OCI-LY7 (cell line): Measurements from ENCODE around the gene AKR7A2. TPM values are rescaled to one million over a fixed set of nuclear protein-coding genes. Genes with fewer than 3 reads are reported as not detected.

Experiments
- BruUV-seq: library from RNA; stranded (reverse); fragments of 400-500 nt; replicated peaks from 2 replicates; lab custom pipeline; 2021; lab: Mats Ljungman, UMichigan
- CTCF ChIA-PET: fragments of 300-600 bp; sonication (Branson Sonifier 250); formaldehyde crosslinking; loops from one replicate; lab custom pipeline; 2022; ENCODE audit warnings: antibody characterized with exemption; ENCODE audit not compliant: unreplicated experiment; lab: Charles Lee
- POLR2A ChIA-PET: fragments of 300-600 bp; sonication (Branson Sonifier 250); formaldehyde crosslinking; loops from one replicate; lab custom pipeline; 2022; ENCODE audit warnings: antibody characterized with exemption; lab: Charles Lee
- DNase-seq: peaks from one replicate; pipeline ENCODE4 v3.0.0-alpha.2; 2015; ENCODE audit warnings: low spot score
- H2AFZ ChIP-seq: fragments of 200-600 bp; sonication (generic), shearing (Covaris generic); 2 replicates; pipeline ENCODE4 v1.6.1; 2014; ENCODE audit warnings: mild to moderate bottlenecking, antibody characterized with exemption, low read length, moderate library complexity
- H3K27ac ChIP-seq: fragments of 200-600 bp; sonication (generic); 2 replicates; pipeline ENCODE4 v1.5.1; 2014; ENCODE audit warnings: mixed run types, low read depth, mild to moderate bottlenecking, moderate library complexity, low read length, inconsistent platforms; ENCODE audit not compliant: poor library complexity, severe bottlenecking
- H3K36me3 ChIP-seq: fragments of 200-600 bp; sonication (generic); 2 replicates; pipeline ENCODE4 v1.6.1; 2014; ENCODE audit warnings: mild to moderate bottlenecking, antibody characterized with exemption, low read length, moderate library complexity, mixed read lengths; ENCODE audit not compliant: insufficient read depth
- H3K4me1 ChIP-seq: fragments of 200-600 bp; sonication (generic); 2 replicates; pipeline ENCODE4 v1.5.1; 2014; ENCODE audit warnings: mild to moderate bottlenecking, low read length; ENCODE audit not compliant: insufficient read depth, poor library complexity, severe bottlenecking
- H3K4me2 ChIP-seq: fragments of 200-600 bp; sonication (generic); 2 replicates; pipeline ENCODE4 v1.6.1; 2014; ENCODE audit warnings: mild to moderate bottlenecking, low read length
- H3K4me3 ChIP-seq: fragments of 200-600 bp; sonication (generic); 2 replicates; pipeline ENCODE4 v1.5.1; 2014; ENCODE audit warnings: mild to moderate bottlenecking, low read depth, low read length; ENCODE audit not compliant: poor library complexity, severe bottlenecking
- H3K79me2 ChIP-seq: fragments of 200-600 bp; sonication (generic); 2 replicates; pipeline ENCODE4 v1.6.1; 2016; ENCODE audit warnings: low read depth, mild to moderate bottlenecking, low read length, moderate library complexity, mixed read lengths; ENCODE audit not compliant: insufficient read depth
- H3K9me2 ChIP-seq: fragments of 200-600 bp; sonication (generic); 2 replicates; pipeline ENCODE4 v1.6.1; 2016; ENCODE audit warnings: mild to moderate bottlenecking, low read length, mixed read lengths; ENCODE audit not compliant: insufficient read depth
- H3K9me3 ChIP-seq: fragments of 200-600 bp; sonication (generic); 2 replicates; pipeline ENCODE4 v1.6.1; 2014; ENCODE audit warnings: mild to moderate bottlenecking, mixed run types, low read length, mixed read lengths
- H4K20me1 ChIP-seq: fragments of 200-600 bp; sonication (generic); 2 replicates; pipeline ENCODE4 v1.6.1; 2014; ENCODE audit warnings: mild to moderate bottlenecking, antibody characterized with exemption, low read length, moderate library complexity, mixed read lengths; ENCODE audit not compliant: insufficient read depth
- EZH2phosphoT487 ChIP-seq: fragments of 200-600 bp; sonication (generic); IDR thresholded peaks from 2 replicates; pipeline ENCODE4 v1.6.1; 2018; ENCODE audit warnings: low read depth, borderline replicate concordance, mild to moderate bottlenecking, mixed run types, antibody characterized with exemption, low read length, moderate library complexity, mixed read lengths
- intact Hi-C: fragments of 100-400 bp; cut with micrococcal nuclease; formaldehyde crosslinking; loops from one replicate; pipeline ENCODE4 v1.10.0; 2022; ENCODE audit not compliant: unreplicated experiment
- total RNA-seq, 2 experiments: library from RNA; depleted of rRNA in 1 of 2; stranded (reverse); fragments of >200 nt in 1 of 2; shearing (Covaris generic) in 1 of 2; gene quantifications; 2 replicates each; pipeline ENCODE4 v1.2.3, GENCODE V29; 2014 to 2022
- TF ChIP-seq, protein P1 (sequence below): fragments of 200-600 bp; sonication (generic); conservative IDR thresholded peaks from 2 replicates; pipeline ENCODE4 v1.5.1; 2014; ENCODE audit warnings: mild to moderate bottlenecking, antibody characterized with exemption, low read length, moderate library complexity, mixed read lengths

The AKR7A2 gene
- total RNA-seq, 2 experiments from 2014 or later: 54.2 to 75.2 TPM

DNA sequence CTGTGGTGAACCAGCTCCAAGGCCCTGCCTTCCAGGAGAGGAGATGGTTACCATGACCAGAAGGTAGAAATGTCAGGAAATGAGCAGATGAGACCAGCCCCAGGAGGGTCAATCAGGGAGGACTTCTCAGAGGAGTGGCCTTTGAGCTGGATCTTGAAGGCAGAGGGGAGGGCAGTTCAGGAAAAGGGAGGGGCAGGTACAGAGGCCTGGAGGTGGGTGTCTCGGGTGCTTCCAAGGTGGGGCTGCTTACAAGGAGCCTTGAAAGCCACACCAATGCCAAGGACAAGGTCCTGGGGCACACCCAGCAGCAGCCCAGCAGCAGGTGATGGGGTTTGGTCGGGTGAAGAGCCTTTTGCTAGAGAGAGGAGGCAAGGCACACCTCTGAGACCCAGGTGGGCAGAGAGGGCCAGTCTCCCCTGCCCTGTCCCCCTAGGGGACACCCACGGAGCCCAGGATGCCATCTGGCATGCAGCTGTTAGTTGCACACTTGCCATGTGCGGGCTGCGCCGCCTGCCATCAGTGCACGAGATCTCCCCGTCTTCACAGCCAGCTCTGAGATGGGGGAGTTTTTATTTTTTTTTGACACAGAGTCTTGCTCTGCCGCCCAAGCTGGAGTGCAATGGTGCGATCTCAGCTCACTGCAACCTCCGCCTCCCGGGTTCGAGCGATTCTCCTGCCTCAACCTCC lies 18.6 kb upstream of the AKR7A2 start:
- Histone ChIP-seq H3K4me2 (no peak overlapping the region), H3K79me2 (no peaks in the 10 kb centered on the region), H2AFZ (no peak overlapping the region), H3K9me2 (no peaks in the 10 kb centered on the region), H3K36me3 (peaks cover 4% of the 10 kb centered on the region; the same call in 1 of the 2 replicates), H4K20me1 (no peaks in the 10 kb centered on the region), H3K4me3 (no peak overlapping the region), H3K9me3 (no peaks in the 10 kb centered on the region), H3K4me1 (no peaks in the 10 kb centered on the region), H3K27ac (no peak overlapping the region)
- DNase-seq: no peak
- BruUV-seq: no TSS peak
- intact Hi-C loops: no loop called here
- CTCF ChIA-PET: no interaction called here
- POLR2A ChIA-PET: no interaction called here
- TF ChIP-seq, protein P1, sequence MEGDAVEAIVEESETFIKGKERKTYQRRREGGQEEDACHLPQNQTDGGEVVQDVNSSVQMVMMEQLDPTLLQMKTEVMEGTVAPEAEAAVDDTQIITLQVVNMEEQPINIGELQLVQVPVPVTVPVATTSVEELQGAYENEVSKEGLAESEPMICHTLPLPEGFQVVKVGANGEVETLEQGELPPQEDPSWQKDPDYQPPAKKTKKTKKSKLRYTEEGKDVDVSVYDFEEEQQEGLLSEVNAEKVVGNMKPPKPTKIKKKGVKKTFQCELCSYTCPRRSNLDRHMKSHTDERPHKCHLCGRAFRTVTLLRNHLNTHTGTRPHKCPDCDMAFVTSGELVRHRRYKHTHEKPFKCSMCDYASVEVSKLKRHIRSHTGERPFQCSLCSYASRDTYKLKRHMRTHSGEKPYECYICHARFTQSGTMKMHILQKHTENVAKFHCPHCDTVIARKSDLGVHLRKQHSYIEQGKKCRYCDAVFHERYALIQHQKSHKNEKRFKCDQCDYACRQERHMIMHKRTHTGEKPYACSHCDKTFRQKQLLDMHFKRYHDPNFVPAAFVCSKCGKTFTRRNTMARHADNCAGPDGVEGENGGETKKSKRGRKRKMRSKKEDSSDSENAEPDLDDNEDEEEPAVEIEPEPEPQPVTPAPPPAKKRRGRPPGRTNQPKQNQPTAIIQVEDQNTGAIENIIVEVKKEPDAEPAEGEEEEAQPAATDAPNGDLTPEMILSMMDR: no peak
- TF ChIP-seq EZH2phosphoT487: no peak

DNA sequence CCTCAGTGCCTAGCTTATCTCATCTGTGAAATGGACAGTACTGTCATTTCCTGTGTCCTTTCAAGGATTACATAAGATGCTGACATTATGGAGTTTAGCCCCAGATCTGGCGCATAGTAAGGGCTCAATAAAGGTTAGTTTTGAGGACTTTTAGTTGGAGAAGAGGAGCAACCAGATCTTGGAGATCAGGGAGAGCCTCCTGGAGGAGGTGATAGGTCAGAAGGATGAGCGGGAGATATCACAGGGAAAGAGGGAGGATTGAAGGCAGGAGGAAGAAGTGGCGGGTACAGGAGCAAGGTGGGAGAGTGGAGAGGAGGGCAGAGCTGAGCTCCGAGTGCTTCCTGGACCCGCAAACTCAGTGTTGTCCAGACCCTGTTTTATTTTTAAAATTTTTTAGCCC lies 17.7 kb upstream of the AKR7A2 start:
- CTCF ChIA-PET: no interaction called here
- TF ChIP-seq EZH2phosphoT487: no peak
- TF ChIP-seq, protein P1: no peak
- POLR2A ChIA-PET: no interaction called here
- peaks cover 8% of the 10 kb centered on the region; the same call in 1 of the 2 replicates for H3K36me3 ChIP-seq
- intact Hi-C loops: no loop called here
- no peaks in the 10 kb centered on the region for H3K4me1 ChIP-seq
- no TSS peak for BruUV-seq
- no peak overlapping the region for H3K4me3 ChIP-seq
- H3K9me2 ChIP-seq: no peaks in the 10 kb centered on the region
- H2AFZ ChIP-seq: no peak overlapping the region
- no peak for DNase-seq
- no peaks in the 10 kb centered on the region for H3K79me2 ChIP-seq
- no peak overlapping the region for H3K4me2 ChIP-seq
- no peaks in the 10 kb centered on the region for H3K9me3 ChIP-seq
- H3K27ac ChIP-seq: no peak overlapping the region
- no peaks in the 10 kb centered on the region for H4K20me1 ChIP-seq

DNA sequence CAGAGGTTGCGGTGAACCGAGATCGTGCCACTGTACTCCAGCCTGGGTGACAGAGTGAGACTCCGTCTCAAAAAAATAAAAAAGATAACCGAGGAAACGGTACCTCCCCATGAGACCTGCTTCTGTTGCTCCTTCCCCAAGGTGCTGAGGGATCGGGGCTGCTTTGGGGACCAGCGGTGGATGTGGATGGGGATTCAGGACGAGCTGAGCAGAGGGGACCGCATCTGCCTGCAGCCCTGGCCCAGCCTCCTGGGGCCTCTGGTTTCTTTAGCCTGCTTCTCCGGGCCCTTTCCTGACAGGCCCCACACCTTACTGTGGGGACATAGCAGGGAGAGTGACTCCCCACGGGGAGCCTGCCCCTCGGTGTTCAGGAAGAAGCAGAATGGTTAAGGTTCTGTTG lies 17.2 kb upstream of the AKR7A2 start:
- H3K36me3 ChIP-seq: peaks cover 8% of the 10 kb centered on the region; the same call in 1 of the 2 replicates
- TF ChIP-seq, protein P1: no peak
- CTCF ChIA-PET: no interaction called here
- POLR2A ChIA-PET: no interaction called here
- no TSS peak for BruUV-seq
- H3K9me2 ChIP-seq: no peaks in the 10 kb centered on the region
- H3K79me2 ChIP-seq: no peaks in the 10 kb centered on the region
- H3K4me1 ChIP-seq: no peaks in the 10 kb centered on the region
- H3K9me3 ChIP-seq: no peaks in the 10 kb centered on the region
- intact Hi-C loops: no loop called here
- no peak overlapping the region for H3K4me2 ChIP-seq
- H3K27ac ChIP-seq: no peak overlapping the region
- H2AFZ ChIP-seq: no peak overlapping the region
- H4K20me1 ChIP-seq: no peaks in the 10 kb centered on the region
- no peak for DNase-seq
- no peak overlapping the region for H3K4me3 ChIP-seq
